Uterus (tissue), 4 donors: Measurements from ENCODE around the gene TOX2. TPM values are rescaled to one million over a fixed set of nuclear protein-coding genes. Genes with fewer than 3 reads are reported as not detected.

Experiments
- DNase-seq, 2 donors: peaks; one replicate each; pipeline ENCODE4 v3.0.0-alpha.2; 2019 to 2020
- H3K27ac ChIP-seq, 2 donors: fragments of 200-600 bp; sonication (generic); 1 replicate in 1 of 2; 2 replicates in 1 of 2; pipeline ENCODE4 v1.5.1; 2016 to 2018
- H3K27me3 ChIP-seq, 2 donors: fragments of 200-600 bp; sonication (generic); one replicate each; pipeline ENCODE4 v1.5.1; 2018 to 2019; ENCODE audit warnings: control low read depth in 1 of 2
- H3K36me3 ChIP-seq, 2 donors: fragments of 200-600 bp; sonication (generic); one replicate each; pipeline ENCODE4 v1.5.1; 2019; ENCODE audit warnings: control low read depth in 1 of 2
- H3K4me1 ChIP-seq, 2 donors: fragments of 200-600 bp; sonication (generic); one replicate each; pipeline ENCODE4 v1.5.1; 2018 to 2019; ENCODE audit warnings: control low read depth in 1 of 2
- H3K4me3 ChIP-seq, 2 donors: fragments of 200-600 bp; sonication (generic); 1 replicate in 1 of 2; 2 replicates in 1 of 2; pipeline ENCODE4 v1.5.1; 2018 to 2019; ENCODE audit warnings: mild to moderate bottlenecking in 1 of 2
- H3K9me3 ChIP-seq, 2 donors: fragments of 200-600 bp; sonication (generic); one replicate each; pipeline ENCODE4 v1.5.1; 2019; ENCODE audit warnings: control low read depth in 1 of 2
- POLR2A ChIP-seq, 2 donors: fragments of 450-650 bp; IDR thresholded peaks; one replicate each; pipeline ENCODE4 v1.6.1; 2016; ENCODE audit warnings: antibody characterized with exemption in 2 of 2, mild to moderate bottlenecking in 1 of 2, moderate library complexity in 1 of 2
- intact Hi-C: fragments of 100-400 bp; cut with DNase I; formaldehyde crosslinking; loops from one replicate; pipeline ENCODE4 v1.15.1; 2023; ENCODE audit warnings: low total_unique reads
- total RNA-seq, 4 donors: library from RNA; depleted of rRNA in 3 of 4; stranded (reverse); fragments of >200 nt in 3 of 4; gene quantifications; one replicate each; pipeline versions ENCODE4 v1.1.0 to v1.2.4, GENCODE V29; 2014 to 2023
- TF ChIP-seq, protein P1 (sequence below), 4 experiments: fragments of 200-600 bp in 2 of 4; fragments of 450-650 bp in 2 of 4; sonication (generic) in 2 of 4; IDR thresholded peaks; one replicate each; pipeline ENCODE4 v1.5.1; 2016 to 2019; ENCODE audit warnings: antibody characterized with exemption in 4 of 4, mild to moderate bottlenecking in 2 of 4, moderate library complexity in 1 of 4
- donor health status: DM: yes; HTN: yes; CAD: no.

Gene TOX2
- total RNA-seq, 4 donors from 2014 or later: 0.26 to 4.8 (median 0.28) TPM; not detected in 1

DNA sequence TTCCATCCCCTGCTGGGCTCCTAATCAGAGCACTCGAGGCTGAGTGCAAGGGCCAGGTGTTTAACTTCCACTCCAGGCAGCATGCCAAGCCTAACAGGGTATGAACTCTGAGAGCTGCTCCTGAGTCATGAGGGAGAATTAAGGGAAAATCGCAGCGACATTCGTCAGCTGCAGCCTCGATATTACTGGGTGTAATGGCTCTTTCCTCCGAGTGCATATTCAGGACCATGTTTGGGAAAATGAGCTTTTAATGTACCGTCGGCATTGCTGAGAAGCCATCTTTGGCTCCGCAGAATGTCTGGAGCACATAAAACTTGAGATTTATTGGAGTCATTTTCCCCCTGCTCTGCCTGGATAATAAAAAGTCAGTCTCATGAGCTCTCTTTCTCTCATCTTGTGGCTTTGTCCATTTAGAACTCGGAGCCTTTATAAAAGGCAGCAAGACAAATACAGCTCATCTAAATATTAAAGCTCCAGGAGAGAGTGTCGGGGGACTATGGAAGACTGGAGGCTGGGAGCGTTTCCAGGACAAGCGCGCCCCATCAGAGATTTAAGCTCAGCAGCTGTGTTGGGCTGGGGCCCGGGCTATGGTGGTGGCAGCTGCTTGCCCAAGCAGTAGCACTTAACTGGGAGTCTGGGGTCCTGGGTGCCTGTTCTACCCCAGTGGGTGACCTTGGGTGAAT, 103.7 kb downstream of the TOX2 start:
- H3K4me1 ChIP-seq: no peaks in the 10 kb centered on the region
- H3K27me3 ChIP-seq: no peaks in the 10 kb centered on the region
- H3K9me3 ChIP-seq: no peaks in the 10 kb centered on the region
- TF ChIP-seq, protein P1, sequence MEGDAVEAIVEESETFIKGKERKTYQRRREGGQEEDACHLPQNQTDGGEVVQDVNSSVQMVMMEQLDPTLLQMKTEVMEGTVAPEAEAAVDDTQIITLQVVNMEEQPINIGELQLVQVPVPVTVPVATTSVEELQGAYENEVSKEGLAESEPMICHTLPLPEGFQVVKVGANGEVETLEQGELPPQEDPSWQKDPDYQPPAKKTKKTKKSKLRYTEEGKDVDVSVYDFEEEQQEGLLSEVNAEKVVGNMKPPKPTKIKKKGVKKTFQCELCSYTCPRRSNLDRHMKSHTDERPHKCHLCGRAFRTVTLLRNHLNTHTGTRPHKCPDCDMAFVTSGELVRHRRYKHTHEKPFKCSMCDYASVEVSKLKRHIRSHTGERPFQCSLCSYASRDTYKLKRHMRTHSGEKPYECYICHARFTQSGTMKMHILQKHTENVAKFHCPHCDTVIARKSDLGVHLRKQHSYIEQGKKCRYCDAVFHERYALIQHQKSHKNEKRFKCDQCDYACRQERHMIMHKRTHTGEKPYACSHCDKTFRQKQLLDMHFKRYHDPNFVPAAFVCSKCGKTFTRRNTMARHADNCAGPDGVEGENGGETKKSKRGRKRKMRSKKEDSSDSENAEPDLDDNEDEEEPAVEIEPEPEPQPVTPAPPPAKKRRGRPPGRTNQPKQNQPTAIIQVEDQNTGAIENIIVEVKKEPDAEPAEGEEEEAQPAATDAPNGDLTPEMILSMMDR (IDR thresholded peaks at IDR 0.05): no peak
- TF ChIP-seq POLR2A (IDR thresholded peaks at IDR 0.05): no peak
- intact Hi-C loops: no loop called here
- peak overlapping the region; percentile 70 to 76 for H3K27ac ChIP-seq
- H3K36me3 ChIP-seq: no peaks in the 10 kb centered on the region
- H3K4me3 ChIP-seq: no peak overlapping the region
- DNase-seq: peak; percentile 77 to 86

DNA sequence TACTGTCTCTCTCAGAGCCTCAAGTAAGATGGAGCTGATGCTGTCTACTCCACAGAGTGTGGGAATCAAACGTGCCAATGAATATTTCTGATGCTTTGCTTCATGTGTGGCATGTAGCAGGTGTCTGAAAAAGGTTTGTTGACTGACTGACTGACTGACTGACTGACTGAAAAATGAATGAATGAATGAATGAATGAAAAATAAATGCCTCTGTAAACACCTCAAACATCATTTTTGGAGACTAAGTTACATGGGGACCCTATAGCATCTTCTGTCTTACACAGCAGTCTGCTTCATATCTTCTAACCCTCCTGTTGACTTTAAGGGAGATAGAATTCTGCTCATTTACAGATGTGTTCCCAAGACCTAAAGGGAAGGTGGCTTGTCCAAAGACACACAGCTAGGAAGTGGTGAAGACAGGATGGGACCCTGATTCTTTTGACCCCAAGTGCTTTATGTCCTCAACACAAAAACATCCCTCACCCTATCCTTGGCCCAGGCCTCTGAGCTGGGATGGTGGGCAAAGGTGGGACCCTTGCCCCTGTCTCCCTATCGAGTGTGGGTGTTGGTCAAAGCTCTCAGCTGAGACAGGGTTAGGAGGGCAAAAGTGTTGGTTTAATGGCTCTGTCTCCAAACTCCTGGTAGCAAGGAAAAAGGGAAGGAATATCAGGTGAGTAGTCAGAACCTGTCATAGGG, 104.4 kb downstream of the TOX2 start:
- H3K4me1 ChIP-seq: no peaks in the 10 kb centered on the region
- intact Hi-C loops: no loop called here
- DNase-seq: no peak
- H3K27ac ChIP-seq: peak overlapping the region; percentile 70 to 76
- no peak overlapping the region for H3K4me3 ChIP-seq
- no peaks in the 10 kb centered on the region for H3K36me3 ChIP-seq
- H3K27me3 ChIP-seq: no peaks in the 10 kb centered on the region
- TF ChIP-seq POLR2A (IDR thresholded peaks at IDR 0.05): no peak
- TF ChIP-seq, protein P1 (IDR thresholded peaks at IDR 0.05): no peak
- H3K9me3 ChIP-seq: no peaks in the 10 kb centered on the region

DNA sequence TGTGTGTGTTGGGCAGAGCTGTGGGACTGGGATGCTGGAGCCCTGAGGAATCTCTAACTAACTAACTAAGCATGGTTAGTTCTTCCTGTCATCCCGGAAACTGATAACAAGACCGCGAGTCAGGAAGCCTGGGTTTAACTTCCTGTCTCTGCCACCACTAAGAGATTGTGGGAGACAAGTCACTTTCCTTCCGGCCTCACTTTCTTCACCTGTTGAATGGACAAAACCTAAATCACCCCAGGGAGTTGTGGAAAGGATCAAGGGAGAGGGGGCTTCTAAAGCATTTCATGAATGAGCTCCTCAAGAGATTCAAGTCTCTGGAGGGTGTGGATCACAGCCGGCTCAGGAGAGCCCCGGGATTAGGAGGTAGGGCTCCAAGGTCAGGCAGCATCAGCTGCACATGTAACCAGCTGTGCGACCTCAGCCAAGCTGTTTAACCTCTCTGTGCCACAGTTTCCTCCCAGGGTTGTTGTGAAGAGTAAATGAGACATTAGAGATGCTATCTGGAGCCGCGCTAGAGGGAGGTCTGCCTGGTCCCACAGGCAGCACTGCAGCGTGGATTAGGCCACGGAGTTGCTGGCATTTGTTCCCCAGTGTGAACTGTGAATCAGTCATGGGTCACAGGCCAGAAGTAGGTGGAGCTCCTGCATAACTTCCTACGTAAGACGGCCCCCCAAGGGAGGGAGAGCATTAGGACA, 105.1 kb downstream of the TOX2 start:
- Histone ChIP-seq H3K9me3 (no peaks in the 10 kb centered on the region), H3K4me1 (no peaks in the 10 kb centered on the region), H3K27ac (no peak overlapping the region), H3K36me3 (no peaks in the 10 kb centered on the region), H3K4me3 (no peak overlapping the region), H3K27me3 (no peaks in the 10 kb centered on the region)
- TF ChIP-seq, protein P1 (IDR thresholded peaks at IDR 0.05): no peak
- TF ChIP-seq POLR2A (IDR thresholded peaks at IDR 0.05): no peak
- DNase-seq: no peak
- intact Hi-C loops: no loop called here

DNA sequence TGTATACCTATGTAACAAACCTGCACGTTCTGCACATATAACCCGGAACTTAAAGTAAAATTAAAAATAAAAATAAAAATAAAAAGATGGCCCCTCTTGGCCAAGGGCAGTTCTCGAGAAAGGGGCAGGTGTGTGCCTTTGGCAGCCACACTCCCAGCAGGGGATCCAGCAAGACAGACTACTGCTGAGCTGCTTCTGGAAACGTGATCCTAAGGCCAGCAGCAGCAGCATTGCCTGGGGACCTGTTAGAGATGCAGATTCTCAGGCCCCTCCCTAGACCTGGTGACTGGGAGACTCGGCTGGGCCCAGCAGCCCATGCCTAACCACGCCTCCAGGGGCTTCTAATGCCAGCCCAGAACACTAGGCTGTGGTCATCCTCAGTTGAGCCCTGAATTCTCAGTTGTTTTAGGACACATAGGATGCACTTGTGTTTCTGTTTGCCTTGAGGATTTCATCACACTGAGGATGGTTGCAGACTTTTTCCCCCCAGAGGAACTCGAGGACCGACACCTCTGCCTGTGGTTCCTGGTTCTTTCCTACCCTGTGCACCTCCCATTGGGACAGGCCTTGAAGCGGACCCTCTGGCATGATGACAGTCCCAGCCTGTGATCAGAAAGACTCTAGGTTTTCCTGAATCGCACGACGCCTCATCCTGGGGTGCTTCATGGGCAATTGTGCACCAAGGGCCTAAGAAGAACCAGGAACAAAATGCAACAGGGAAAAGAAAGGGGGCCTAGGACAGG, 105.9 kb downstream of the TOX2 start:
- H3K4me3 ChIP-seq: no peak overlapping the region
- H3K36me3 ChIP-seq: no peaks in the 10 kb centered on the region
- H3K27me3 ChIP-seq: no peaks in the 10 kb centered on the region
- H3K27ac ChIP-seq: no peak overlapping the region
- no peaks in the 10 kb centered on the region for H3K4me1 ChIP-seq
- DNase-seq: no peak
- TF ChIP-seq POLR2A (IDR thresholded peaks at IDR 0.05): no peak
- TF ChIP-seq, protein P1 (IDR thresholded peaks at IDR 0.05): no peak
- intact Hi-C loops: no loop called here
- H3K9me3 ChIP-seq: no peaks in the 10 kb centered on the region
